T-helper 2 cell treated with Interferon-gamma antibody and Interleukin-4, amounts not matched to agents 5 μg/mL and 100 μg/mL, for 36 hours (primary cell): Measurements from ENCODE around the gene HACE1.
A peak's percentile ranks its signal among the peaks of the same experiment; 100 is the strongest.

Source experiments
- DNase-seq: peaks from one replicate; pipeline ENCODE4 v3.0.0; 2021; ENCODE audit warnings: low spot score
- H3K27ac Mint-ChIP-seq: one replicate; pipeline ENCODE4 v1.8.0; 2021; ENCODE audit warnings: mild to moderate bottlenecking, mixed read lengths
- H3K27me3 Mint-ChIP-seq: one replicate; pipeline ENCODE4 v1.8.0; 2021; ENCODE audit warnings: low read depth, mixed read lengths
- H3K36me3 Mint-ChIP-seq: one replicate; pipeline ENCODE4 v1.8.0; 2021; ENCODE audit warnings: low read depth, mixed read lengths
- H3K4me1 Mint-ChIP-seq: one replicate; pipeline ENCODE4 v1.8.0; 2021; ENCODE audit warnings: low read depth, mixed read lengths
- H3K4me3 Mint-ChIP-seq: one replicate; pipeline ENCODE4 v1.8.0; 2022; ENCODE audit warnings: mild to moderate bottlenecking, moderate library complexity, mixed read lengths
- H3K9me3 Mint-ChIP-seq: one replicate; pipeline ENCODE4 v1.8.0; 2021; ENCODE audit warnings: mixed read lengths

HACE1 gene

DNA sequence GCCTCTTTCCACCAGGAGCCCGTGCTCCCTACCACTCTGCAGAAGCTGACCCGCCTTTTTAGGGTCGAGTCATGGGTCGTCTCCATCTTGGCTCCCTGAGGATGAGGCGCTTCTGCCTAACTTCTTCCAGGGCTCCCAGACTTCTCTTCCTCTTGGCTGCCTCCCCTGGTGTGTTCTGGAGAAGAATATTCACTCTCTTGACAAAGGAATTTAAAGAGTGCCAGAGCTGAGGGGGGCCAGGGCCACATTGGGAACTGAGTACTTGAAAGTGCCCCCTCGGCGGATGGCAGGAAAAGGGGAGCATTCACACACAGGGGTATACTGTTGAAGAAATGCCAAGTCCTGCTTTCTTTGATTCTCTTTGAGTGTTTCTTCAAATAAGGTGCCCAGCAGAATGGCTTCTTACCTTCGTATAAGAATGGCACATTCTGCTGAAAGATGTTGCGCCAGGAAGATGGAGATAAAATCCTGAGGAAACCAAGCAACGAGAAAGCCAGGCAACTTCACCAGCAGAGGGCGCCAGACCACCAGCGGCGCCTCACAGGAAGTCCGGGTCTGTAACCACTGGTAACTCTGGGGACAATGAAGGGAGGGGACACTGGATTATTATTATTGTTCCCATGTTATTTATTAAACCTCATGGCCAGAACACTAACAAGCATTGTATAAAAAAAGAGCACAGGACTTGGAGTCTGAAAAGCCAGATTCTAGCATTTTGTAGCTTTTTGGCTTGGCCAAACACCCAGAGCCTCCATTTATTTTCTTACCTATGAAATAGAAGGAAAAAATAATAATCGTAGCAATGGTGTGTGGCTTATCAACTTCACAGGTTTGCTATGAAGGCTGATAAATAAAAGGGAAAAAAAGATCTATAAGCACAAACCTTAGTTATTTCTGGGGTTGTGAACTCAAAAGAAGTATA lies 176.7 kb downstream of the HACE1 start:
- Mint-ChIP-seq H3K27me3 (peaks cover 3% of the 10 kb centered on the region), H3K27ac (no peak overlapping the region), H3K36me3 (no peaks in the 10 kb centered on the region), H3K4me3 (no peak overlapping the region), H3K4me1 (peaks cover 17% of the 10 kb centered on the region), H3K9me3 (peaks cover 3% of the 10 kb centered on the region)
- peak; percentile 48 for DNase-seq

DNA sequence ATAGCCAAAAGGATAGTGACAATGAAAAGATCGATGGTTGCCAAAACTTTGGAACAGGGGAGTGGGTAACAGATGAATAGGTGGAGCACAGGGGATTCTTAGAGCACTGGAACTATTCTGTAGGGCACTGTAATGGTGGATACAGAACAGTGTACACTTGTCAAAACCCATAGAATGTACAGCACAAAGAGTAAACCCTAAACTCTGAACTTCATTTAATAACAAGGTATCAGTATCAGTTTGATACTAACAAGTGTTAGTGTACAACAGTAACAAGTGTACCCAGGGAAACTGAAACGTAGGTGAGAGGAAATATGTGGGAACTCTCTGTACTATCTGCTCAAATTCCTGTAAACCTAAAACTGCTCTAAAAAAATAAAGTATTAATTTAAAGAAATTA lies 179.2 kb downstream of the HACE1 start:
- H3K4me1 Mint-ChIP-seq, result peaks cover 15% of the 10 kb centered on the region
- peaks cover 3% of the 10 kb centered on the region for H3K27me3 Mint-ChIP-seq
- no peak for DNase-seq
- H3K27ac Mint-ChIP-seq, result no peak overlapping the region
- H3K4me3 Mint-ChIP-seq, result no peak overlapping the region
- no peaks in the 10 kb centered on the region for H3K36me3 Mint-ChIP-seq
- peaks cover 8% of the 10 kb centered on the region for H3K9me3 Mint-ChIP-seq

DNA sequence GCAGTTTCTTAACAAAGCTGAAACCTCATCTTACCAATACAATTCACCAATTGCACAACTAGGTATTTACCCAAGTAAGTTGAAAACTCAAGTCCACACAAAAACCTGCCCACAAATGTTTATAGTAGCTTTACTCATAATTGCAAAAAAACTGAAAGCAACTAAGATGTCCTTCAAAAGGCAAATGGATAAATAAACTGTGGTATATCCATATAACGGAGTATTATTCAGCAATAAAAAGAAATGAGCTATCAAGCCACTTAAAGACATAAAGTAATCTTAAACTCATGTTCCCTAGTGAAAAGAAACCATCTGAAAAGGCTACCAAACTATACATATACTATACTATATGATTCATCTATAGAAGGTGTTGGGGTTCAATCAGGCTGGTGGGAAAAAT lies 179.7 kb downstream of the HACE1 start:
- Mint-ChIP-seq H3K36me3 (no peaks in the 10 kb centered on the region), H3K9me3 (peaks cover 13% of the 10 kb centered on the region), H3K27ac (no peak overlapping the region), H3K27me3 (peaks cover 5% of the 10 kb centered on the region), H3K4me3 (no peak overlapping the region), H3K4me1 (peaks cover 15% of the 10 kb centered on the region)
- no peak for DNase-seq
